Kasumi-1 (cell line): ENCODE results near the gene DNASE1.
"Not testable (repeated sequence)": the region's sequence is repeated elsewhere in the genome, so short reads cannot be mapped to it uniquely, and the experiment has no call there.

Experiments
- DNase-seq, 2 experiments: peaks; one replicate each; lab custom pipeline; 2025; lab: John Stamatoyannopoulos, UW

DNASE1 gene

DNA sequence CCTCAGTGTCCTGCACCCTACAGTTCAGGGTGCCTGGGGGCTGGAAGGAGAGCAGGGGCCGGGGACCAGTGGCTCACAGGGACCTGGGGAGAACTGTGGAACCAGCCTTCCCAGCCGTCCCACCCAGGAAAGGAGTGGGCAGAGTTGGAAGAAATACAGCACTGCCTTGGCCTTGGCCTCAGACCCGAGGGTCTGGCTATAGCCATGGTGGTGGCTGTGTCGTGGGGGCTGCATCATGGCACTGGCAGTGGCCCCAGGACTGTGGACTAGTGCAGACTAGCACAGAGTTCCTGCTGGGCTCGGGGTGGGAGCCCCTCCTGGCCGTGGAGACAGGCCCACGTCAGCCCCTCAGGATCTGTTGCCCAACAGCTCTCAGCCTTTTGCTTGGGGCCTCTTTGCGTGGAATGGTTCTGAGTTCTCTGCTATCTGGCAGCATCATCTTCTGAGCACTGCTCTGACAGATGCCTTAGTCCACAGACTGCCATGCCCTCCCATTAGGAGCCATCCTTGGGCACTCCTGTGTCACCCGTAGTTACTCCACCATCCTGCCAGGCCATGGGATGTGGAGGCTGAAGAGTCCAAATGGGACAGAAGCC, 12.6 kb upstream of the DNASE1 start:
- DNase-seq, result no peak

DNA sequence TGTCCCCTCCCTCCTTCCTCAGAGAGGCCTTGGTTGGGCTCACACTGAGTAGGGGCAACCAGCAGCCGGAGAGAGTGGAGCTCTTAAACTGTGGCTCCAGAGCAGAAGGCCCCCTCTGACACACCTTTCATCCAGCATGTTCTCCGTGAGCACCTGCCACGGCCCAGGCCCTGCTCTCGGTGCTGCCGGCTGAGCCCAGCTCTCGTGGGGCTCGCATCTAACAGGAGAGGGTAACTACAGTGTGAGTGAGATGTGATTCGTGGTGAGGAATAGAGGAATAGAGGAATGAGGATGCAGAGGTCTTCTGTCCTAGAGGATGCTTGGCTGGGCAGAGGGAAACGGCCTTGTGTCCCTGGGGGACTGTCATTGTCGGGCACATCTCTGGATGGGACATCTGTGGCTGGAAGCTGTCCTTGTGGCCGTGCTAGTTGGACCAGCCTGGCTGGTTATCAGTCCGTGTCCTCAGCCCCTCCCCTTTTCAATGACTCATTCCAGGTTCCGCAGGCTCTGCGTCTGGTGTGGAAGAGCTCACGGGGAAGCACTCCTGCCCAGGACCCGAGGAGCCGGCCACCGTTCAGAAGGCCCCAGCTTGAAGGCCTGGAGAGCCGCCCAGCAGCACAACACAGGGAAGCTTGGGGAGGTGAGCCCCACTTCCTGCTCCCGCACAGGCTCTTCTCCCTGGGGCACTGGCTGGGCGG, 11.9 kb upstream of the DNASE1 start:
- no peak for DNase-seq

DNA sequence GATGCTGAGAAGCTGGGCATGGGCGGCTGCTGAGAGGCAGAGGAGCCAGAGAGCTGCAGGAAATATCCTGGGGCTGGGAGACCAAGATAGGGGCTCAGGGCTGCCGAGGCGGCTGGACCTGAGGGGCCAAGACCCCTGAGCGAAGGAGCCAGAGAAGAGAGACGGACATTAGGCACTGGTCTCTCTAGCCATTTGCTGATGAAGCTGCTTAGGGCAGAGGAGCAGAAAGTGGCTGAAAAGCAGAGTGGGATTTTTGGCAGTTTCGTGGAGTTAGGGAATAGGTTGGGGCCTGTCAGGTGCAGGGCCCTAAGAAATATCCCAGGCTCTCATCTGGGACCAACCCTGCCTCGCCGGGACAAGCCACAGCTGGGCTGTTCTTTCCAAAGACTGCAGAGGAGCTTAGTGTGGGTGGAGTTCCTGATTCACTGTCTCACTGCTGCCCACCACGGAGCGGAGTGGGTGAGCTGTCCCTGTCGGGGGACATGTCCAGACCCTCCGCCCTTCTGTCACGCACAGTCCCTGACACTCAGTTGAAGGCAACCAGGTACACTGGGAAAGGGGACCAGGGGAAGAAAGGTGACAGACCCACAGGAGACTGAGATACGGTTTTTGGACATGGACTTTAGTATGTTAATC, 11.3 kb upstream of the DNASE1 start:
- DNase-seq, result no peak

DNA sequence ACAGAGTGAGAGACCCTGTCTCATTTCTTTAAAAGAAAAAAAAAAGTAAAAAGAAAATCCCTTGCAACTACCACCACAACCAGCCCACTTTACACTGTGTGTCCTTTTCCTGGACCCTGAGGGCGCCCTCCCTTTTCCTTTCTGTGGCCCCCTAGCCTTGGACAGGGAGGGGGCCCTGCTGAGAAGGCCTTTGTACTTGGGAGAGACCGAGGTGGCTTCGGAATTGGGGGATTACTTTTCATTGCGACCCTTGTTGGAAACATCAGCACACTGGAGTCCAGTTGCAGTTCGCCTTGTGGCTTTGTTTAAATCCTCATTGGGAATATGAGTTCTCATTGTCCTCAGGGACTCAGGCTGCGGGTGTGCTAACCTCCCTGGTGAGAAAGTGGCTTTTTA, 9.4 kb upstream of the DNASE1 start:
- no peak for DNase-seq

DNA sequence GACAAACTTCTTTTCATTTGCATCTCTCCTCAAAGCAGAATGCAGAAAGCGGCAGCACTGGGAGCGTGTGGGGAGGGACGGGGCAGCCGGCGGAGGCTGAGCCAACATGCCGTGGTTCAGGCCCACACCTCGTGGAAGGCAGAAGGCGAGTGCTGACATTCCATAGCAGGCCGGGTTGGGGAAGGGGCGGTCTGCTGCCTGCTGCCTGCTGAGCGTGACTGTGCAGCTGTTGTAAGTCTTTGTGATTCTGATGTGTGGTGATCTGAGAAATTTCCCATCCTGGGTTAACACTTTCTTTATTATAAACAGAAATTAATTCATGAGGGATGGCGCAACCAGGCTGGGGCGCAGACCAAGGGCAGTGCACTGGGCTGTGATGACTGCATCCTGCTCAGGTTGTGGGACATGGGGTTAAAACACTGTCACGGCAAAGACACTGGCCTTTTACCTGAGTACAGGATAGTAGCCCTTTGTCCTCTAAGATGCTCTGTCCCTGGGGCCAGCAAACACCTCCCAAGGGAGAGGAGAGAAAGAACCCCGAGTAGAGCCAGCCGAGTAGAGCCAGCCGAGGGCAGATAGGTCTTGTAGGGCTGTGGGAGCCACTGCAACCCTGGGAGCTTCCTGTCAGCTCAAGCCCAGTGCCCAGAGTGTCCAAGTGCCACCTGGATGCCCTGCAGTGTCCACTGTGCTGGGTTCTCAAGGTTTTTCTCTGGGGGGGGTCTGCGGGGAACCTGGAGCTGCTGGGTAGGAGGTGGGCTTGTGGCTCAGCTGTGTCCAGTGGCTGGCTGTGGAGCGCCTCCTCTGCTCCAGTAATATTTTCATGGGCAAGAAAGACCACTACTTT, 8.8 kb upstream of the DNASE1 start:
- no peak for DNase-seq

DNA sequence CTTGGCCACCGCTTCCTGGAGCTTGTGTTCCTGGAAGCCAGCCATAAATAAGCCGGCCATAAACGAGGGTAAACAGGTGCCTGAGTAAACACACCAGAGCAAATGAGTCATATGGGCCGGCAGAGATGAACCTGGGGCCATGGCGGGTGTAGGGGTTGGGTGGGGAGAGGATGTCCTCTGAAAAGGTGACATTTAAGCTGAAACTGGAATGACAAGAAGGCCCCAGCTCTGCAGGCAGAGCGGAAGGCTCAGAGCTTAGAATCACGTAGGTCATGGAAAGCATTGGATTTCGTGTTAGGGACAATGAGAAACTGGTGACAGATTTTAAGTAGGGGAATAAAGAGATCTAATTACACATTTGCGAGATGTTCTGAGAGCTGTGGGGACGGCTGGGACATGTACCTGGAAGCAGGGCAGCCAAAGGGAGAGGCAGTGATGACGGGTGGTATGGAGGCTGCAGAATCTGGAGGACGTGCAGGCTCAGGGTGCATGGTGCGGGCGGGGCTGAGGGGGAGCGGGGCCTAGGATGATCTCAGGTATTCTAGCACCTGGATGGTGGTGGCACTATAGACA, 8.1 kb upstream of the DNASE1 start:
- DNase-seq, result no peak

DNA sequence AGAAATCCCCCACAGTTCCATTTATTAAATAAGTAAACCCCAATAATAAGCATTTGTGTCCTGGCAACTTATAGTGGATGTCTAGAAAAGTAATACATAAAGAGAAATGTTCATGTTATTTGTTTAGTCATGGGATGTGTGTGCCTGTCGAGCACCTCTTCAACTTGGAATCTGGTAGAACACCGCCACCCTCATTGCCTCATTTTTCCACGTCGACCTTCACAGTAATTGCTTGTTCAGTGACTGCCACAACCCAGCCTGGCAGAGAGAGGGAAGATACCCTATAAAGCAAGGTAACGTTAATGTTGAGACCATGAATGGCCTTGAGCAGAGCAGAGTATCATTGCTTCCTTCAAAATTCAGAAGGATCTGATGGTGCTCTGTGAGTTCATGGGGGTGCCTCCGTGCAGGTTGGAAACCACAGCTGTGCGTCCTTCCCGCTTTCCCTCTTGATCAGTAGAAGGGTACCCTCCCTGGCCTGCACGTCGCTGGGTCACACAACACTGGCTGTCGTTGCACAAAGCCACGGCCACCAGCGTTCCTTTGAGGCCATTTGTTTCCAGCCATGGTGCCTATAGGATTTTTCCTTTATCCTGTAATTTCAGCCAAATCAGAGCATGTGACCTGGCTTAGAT, 3.7 kb upstream of the DNASE1 start:
- DNase-seq, result no peak

DNA sequence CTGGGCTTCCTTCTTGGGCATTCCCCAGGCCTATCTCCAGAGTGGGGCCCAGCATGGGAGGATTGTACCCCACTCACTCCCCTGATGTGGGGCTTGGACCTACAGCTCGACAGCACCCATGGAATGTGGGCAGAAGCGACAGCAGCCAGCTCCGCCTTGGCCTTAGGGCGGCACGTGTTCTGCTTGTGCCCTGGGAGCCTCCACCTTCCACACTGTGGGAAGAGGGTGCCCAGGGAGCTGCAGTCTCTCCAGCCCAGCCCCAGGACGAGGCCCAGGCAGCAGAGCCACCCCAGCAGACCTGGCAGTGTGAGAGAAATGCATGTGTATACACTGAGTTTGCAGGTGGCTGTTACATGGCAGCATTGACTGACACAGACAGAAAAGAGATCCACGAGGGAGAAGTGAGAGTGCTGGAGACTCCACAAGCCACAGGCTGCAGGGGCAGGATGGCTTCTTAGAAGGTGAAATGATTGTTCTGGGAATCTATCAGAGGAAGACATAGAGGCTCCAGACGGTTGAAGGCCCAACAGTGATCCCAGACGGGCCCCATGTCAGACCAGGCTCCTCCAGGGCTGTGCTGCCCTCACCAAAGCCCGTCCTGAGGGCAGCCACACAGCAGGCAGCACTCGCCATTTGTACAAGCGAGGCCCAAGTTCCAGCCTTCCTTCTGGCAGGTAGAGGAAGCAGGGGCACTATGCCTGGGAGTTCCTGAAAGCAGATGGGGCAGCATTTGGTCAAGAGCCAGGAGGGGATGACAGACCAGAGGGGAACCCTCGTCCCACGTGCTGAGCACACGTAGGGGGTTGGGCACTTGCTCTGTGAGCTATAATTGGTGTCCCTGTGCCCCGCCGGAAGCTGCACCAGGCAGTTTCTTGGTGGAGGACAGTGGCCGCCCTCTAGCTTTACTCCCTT, 2.8 kb upstream of the DNASE1 start:
- no peak for DNase-seq

DNA sequence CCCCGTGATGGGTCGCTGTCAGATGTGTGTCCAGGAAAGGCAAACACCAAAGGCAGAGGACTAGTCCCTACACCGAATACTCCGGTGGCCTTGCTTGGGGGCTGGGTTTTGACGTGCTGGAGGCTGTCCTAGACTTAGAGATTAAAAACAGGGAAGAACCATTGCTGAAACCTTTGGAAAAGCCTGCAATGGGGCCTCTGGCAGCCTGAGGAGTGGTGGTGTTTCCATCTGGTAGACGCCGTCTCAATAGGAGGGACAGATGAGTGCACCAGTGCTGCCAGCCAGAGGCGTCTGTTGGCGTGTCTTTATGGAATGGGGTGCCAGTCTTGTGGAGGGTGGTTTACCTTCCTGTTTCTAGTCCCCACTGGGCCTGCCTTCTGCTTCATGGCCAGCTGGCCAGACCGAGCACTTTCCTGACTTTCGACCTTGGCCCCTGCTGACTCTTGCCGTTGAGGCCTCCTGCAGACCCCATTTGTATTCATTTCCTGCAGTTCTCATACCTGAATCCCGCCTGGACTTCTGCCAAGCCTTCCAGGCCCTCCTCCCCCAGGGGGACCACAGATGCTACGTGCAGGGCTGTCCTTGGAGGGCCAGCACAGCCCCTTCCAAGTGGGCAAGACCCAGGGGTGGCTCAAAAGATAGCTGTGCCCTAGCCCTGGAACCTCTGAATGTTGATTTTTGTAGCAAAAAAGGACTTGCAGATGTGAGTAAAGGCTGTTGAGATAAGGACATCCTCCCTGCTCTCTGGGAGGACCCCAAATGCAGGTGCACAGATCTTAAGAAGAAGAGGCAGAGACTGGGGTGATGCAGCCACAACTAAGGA, 1.9 kb upstream of the DNASE1 start:
- DNase-seq, result no peak

DNA sequence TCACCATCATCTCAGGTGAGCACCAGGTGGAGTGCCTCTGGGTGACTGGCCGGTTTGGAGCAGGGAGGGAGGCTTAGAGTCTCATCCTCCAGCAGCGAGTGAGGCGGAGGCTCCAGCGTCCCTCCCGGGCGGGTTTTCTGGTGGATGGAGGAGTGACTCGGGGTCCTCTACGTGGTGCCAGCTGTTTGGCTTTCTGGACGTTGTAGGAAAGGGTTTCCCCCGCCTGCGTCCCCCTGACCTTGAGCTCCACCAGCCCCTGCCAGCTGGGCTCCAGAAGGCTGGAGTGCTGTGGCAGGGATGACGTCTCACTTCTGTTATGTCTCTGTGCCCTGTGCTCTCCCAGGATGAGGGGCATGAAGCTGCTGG, 522 bp downstream of the DNASE1 start:
- no peak for DNase-seq

DNA sequence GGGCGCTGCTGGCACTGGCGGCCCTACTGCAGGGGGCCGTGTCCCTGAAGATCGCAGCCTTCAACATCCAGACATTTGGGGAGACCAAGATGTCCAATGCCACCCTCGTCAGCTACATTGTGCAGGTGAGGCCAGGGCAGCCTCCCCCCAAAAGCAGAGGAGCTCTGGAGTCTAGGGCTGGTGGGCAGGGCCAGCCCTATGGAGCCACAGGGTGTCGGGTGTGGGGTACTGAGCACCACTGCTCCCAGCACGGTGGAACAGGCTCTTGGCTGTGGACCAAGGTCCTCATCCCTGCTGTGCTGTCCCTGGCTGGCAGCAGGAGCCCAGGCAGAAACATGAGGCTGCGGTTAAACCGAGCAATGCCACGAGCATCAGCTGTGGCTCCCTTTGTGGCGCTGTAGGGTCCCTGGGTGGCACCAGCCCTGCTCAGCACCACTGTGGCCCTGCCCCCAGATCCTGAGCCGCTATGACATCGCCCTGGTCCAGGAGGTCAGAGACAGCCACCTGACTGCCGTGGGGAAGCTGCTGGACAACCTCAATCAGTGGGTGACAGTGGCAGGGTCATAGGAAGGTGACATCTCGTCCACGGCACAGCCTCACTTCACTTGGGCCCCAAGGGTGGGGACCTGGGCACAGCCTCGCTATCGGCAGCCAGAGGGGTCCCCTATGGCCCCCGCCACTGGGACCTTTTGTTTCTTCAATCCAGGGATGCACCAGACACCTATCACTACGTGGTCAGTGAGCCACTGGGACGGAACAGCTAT, 1.1 kb downstream of the DNASE1 start:
- no peak for DNase-seq

DNA sequence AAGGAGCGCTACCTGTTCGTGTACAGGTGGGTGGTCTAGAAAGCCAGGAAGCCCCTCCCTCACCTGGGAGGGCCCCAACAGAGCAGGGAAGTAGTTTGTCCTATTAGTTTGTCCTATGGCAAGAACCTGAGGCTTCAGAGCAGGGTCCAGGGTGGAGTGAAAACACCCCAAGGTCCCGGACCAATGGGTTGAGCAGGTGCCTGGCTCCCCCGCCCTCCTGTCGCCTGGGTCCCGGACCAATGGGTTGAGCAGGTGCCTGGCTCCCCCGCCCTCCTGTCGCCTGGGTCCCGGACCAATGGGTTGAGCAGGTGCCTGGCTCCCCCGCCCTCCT, 1.6 kb downstream of the DNASE1 start:
- not testable (repeated sequence) for DNase-seq

DNA sequence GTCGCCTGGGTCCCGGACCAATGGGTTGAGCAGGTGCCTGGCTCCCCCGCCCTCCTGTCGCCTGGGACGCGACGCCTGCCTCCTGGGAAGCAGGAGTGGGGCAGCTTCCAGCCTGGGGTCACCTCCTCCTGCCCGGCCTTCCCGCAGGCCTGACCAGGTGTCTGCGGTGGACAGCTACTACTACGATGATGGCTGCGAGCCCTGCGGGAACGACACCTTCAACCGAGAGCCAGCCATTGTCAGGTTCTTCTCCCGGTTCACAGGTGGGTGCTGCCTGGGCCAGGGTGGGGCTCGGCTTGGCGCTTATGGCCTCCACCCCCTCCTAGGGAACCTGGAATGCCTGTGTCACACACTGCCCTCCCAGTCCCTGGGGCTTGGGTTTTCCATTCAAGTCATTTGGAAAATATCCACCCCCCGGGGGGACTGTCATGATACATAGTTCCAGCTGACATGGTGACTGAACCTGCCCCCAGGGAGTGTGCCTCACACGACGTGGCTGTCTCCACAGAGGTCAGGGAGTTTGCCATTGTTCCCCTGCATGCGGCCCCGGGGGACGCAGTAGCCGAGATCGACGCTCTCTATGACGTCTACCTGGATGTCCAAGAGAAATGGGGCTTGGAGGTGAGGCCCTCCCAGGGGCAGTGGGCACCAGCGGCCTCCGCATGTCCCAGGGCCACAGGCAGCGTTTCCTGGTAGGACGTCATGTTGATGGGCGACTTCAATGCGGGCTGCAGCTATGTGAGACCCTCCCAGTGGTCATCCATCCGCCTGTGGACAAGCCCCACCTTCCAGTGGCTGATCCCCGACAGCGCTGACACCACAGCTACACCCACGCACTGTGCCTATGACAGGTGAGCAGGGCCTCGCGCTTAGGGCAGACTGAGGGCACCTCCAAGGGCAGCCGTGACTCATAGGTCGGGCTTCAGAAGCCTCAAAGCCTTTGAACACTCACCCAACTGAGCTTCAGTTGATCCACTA, 2.3 kb downstream of the DNASE1 start:
- DNase-seq, result no peak

DNA sequence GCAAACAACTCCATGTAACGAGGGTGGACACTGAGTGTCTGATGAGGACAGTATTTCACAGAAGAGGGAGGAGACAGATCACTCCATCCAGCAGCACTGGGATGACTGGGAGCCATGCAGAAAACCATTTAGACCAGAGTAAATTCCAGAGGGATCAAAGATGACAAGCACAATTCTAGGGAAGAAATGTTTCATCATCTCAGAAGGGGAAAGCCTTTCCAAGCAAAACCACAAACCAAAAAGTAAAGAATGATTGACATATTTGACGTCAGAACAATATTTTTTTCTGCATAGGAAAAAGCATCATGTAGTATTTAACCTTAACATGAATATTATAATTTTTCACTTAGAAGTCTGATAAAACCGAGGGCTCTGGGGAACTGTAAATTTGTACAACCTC, 4.8 kb downstream of the DNASE1 start:
- no peak for DNase-seq

DNA sequence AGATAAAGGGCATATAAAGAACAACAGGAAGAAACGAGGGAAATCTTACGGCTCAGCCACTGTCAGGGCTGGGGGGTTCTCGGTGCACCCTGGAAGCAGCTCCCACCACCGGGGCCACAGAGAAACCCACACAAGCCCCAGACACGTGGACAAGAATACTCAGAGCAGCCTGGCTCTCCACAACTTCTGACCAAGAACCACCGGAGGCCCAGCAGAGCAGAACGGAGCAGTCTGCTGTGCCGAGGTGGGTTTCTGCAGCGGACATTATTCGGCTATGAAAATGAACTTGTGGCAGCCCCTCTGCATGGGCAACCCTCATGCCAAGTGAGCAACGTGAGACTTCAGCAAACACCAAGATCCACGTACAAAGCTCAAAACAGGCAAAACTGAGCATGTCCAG, 6.8 kb downstream of the DNASE1 start:
- no peak for DNase-seq

DNA sequence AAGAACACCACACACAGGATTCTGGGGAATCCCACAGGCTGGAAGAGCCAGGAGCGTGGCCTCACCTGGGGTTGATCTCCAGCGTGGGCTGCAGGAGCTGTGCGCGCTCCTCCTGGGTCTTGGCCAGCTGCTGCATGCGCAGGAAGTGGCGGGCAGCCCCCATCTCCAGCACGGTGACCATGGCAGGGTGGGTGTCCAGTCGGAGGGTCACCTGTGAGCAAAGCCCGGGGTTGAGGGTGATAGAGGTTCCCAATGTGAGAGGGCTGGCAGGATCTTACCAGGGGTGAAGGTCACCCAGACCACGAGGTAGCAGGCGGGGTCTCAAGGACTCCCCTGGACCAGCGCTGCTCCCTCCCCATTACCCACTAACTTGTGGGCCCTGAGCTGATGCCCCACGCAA, 7.4 kb downstream of the DNASE1 start:
- no peak for DNase-seq

DNA sequence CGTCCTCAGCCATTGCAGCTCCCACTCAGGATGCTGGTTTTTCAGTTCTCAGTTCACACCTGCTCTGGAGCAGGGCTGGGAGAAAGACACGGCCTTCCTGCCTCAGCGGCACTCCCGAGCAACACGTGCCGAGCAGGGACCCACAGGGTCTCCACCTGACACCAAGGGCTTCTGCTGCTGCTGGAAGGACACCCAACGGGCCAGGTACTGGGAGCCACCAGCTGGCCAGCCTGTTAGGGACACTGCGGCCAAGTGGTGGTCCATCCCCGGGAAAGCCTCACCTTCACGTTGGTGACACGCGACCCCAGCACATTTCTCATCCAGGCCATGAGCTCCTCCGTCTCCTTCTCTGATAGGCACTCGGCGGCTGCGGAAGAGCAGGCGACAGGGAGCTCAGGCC, 8.1 kb downstream of the DNASE1 start:
- no peak for DNase-seq
